Tibial nerve (tissue), 4 donors: Measurements from ENCODE around the gene KCNH8.

ENCODE experiments used
- CTCF ChIP-seq, 5 experiments: fragments of 200-600 bp in 3 of 5; fragments of 450-650 bp in 2 of 5; sonication (generic) in 3 of 5; IDR thresholded peaks; one replicate each; pipeline ENCODE4 v1.5.1; 2016 to 2019; ENCODE audit warnings: antibody characterized with exemption in 5 of 5, mild to moderate bottlenecking in 3 of 5, moderate library complexity in 2 of 5
- EP300 ChIP-seq, 2 donors: sonication (generic); formaldehyde crosslinking; IDR thresholded peaks; one replicate each; pipeline ENCODE4 v1.6.1; 2017; ENCODE audit warnings: antibody characterized with exemption in 2 of 2, mild to moderate bottlenecking in 1 of 2
- POLR2A ChIP-seq, 2 donors: fragments of 450-650 bp; IDR thresholded peaks; one replicate each; pipeline ENCODE4 v1.6.1; 2017; ENCODE audit warnings: antibody characterized with exemption in 2 of 2, mild to moderate bottlenecking in 2 of 2, moderate library complexity in 2 of 2

- no peak for TF ChIP-seq CTCF (IDR thresholded peaks at IDR 0.05)
- no peak for TF ChIP-seq EP300 (IDR thresholded peaks at IDR 0.05)
- no peak for TF ChIP-seq POLR2A (IDR thresholded peaks at IDR 0.05)
Observed at GRCh38 chr3:19471138-19471537, 322.8 kb downstream of the KCNH8 start.
